HL-60 (cell line): Measurements from ENCODE around the gene IL18R1.

Experiments
- CTCF ChIP-seq: IDR thresholded peaks from one replicate; pipeline ENCODE4 v1.5.1; 2011; ENCODE audit warnings: low read length, control low read depth, inconsistent platforms; ENCODE audit not compliant: insufficient read depth
- GABPA ChIP-seq: IDR thresholded peaks from 2 replicates; pipeline ENCODE4 v1.6.1; 2012; ENCODE audit warnings: low read depth
- POLR2AphosphoS5 ChIP-seq: IDR thresholded peaks from 2 replicates; pipeline ENCODE4 v1.6.1; 2012; ENCODE audit warnings: low read depth
- REST ChIP-seq: IDR thresholded peaks from 2 replicates; pipeline ENCODE4 v1.6.1; 2012; ENCODE audit warnings: low read depth; ENCODE audit not compliant: insufficient replicate concordance
- SPI1 ChIP-seq: IDR thresholded peaks from 2 replicates; pipeline ENCODE4 v1.6.1; 2012; ENCODE audit warnings: low read depth, mild to moderate bottlenecking, borderline replicate concordance

GRCh38 chr2:102345329-102345920 is 10.2 kb upstream of the IL18R1 start:
- TF ChIP-seq POLR2AphosphoS5, result no peak
- no peak for TF ChIP-seq CTCF
- no peak for TF ChIP-seq GABPA
- no peak for TF ChIP-seq SPI1
- no peak for TF ChIP-seq REST
